Endothelial cell of umbilical vein (primary cell): Measurements from ENCODE around the gene COG5.

Experiments
- EZH2 ChIP-seq: IDR thresholded peaks from 2 replicates; pipeline ENCODE4 v1.6.1; 2012; ENCODE audit warnings: borderline replicate concordance, low read depth, mild to moderate bottlenecking, moderate library complexity, low read length, inconsistent platforms; ENCODE audit not compliant: severe bottlenecking
- FOS ChIP-seq: IDR thresholded peaks from 2 replicates; pipeline ENCODE4 v1.6.1; 2011; ENCODE audit warnings: mild to moderate bottlenecking, low read length, moderate library complexity, borderline replicate concordance; ENCODE audit not compliant: insufficient read depth
- GATA2 ChIP-seq: IDR thresholded peaks from 2 replicates; pipeline ENCODE4 v1.7.0; 2011; ENCODE audit warnings: low read depth, mild to moderate bottlenecking, moderate library complexity, mixed read lengths, low read length; ENCODE audit not compliant: insufficient read length, insufficient read depth
- JUN ChIP-seq: IDR thresholded peaks from 2 replicates; pipeline ENCODE4 v1.6.1; 2011; ENCODE audit warnings: borderline replicate concordance, low read depth; ENCODE audit not compliant: insufficient read length, insufficient read depth
- MAX ChIP-seq: IDR thresholded peaks from 2 replicates; pipeline ENCODE4 v1.6.1; 2011; ENCODE audit not compliant: insufficient read depth, insufficient read length
- MYC ChIP-seq: IDR thresholded peaks from one replicate; pipeline ENCODE4 v1.6.1; 2011; ENCODE audit warnings: mild to moderate bottlenecking, low read depth, low read length
- POLR2A ChIP-seq: IDR thresholded peaks from 2 replicates; pipeline ENCODE4 v1.6.1; 2012; ENCODE audit warnings: low read depth, mild to moderate bottlenecking, control low read depth, low read length
- POLR2AphosphoS5 ChIP-seq: IDR thresholded peaks from 2 replicates; pipeline ENCODE4 v1.6.1; 2012; ENCODE audit warnings: low read depth, mild to moderate bottlenecking, control low read depth, low read length, moderate library complexity; ENCODE audit not compliant: insufficient read depth
- TF ChIP-seq, protein P1 (sequence below), 2 donors: IDR thresholded peaks; 1 replicate in 1 of 2; 2 replicates in 1 of 2; pipeline ENCODE4 v1.5.1; 2011; ENCODE audit warnings: low read length in 2 of 2, mild to moderate bottlenecking in 2 of 2, moderate library complexity in 2 of 2, control low read depth in 1 of 2, inconsistent platforms in 1 of 2, low read depth in 1 of 2; ENCODE audit not compliant: insufficient read depth in 1 of 2; ENCODE audit errors: extremely low read depth in 1 of 2

GRCh38 chr7:107526672-107527071 lies 37.0 kb downstream of the COG5 start:
- TF ChIP-seq EZH2: no peak
- TF ChIP-seq, protein P1, sequence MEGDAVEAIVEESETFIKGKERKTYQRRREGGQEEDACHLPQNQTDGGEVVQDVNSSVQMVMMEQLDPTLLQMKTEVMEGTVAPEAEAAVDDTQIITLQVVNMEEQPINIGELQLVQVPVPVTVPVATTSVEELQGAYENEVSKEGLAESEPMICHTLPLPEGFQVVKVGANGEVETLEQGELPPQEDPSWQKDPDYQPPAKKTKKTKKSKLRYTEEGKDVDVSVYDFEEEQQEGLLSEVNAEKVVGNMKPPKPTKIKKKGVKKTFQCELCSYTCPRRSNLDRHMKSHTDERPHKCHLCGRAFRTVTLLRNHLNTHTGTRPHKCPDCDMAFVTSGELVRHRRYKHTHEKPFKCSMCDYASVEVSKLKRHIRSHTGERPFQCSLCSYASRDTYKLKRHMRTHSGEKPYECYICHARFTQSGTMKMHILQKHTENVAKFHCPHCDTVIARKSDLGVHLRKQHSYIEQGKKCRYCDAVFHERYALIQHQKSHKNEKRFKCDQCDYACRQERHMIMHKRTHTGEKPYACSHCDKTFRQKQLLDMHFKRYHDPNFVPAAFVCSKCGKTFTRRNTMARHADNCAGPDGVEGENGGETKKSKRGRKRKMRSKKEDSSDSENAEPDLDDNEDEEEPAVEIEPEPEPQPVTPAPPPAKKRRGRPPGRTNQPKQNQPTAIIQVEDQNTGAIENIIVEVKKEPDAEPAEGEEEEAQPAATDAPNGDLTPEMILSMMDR (IDR thresholded peaks at IDR 0.05; ENCODE audit: extremely low read depth in 1 of 2, insufficient read depth in 1 of 2, low read depth in 1 of 2, low read length in 2 of 2): no peak
- no peak for TF ChIP-seq POLR2AphosphoS5
- TF ChIP-seq POLR2A: no peak
- TF ChIP-seq MAX: no peak
- no peak for TF ChIP-seq FOS
- TF ChIP-seq JUN: no peak
- TF ChIP-seq MYC: no peak
- TF ChIP-seq GATA2: no peak
